ENCODE results near the gene IGFBP5.
A peak's percentile ranks its signal among the peaks of the same experiment; 100 is the strongest.

Gene IGFBP5

GRCh38 chr2:216687111-216687510, 8.2 kb downstream of the IGFBP5 start:
- no peak for DNase-seq (ENCODE audit: low read depth)
- no peak for TF ChIP-seq CTCF (IDR thresholded peaks at IDR 0.05; ENCODE audit: control insufficient read depth, insufficient read depth, low read depth, low read length, missing control alignments)
- H3K4me3 ChIP-seq (ENCODE audit: control insufficient read depth, low read depth, low read length) = no peak overlapping the region

DNA sequence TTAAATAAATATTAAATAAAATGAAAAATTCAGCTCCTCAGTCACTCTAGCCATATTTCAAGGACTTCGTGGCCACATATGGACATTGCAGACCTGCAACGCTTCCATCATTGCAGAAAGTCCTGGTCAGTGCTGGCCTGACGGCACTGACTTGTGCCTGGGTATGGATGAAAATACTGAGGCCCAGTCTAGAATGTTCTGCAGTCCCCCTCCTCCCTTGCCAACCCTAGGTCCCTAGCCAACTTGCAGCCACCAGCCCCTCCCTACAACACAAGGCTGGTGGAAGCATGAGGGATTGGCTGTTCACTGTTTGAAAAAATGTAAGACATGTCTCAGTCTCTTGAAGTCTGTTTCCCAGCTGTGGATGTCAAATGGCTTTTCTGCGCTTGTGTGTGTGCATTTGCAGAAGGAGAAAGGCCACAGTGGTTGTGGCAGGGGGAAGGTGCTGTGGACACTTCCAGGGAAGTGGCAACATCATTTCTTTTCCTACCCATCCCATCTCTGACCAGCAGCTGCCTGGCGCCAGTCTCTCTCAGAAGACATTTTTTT, 9.9 kb downstream of the IGFBP5 start:
- no peak for DNase-seq (ENCODE audit: low read depth)
- no peak overlapping the region for H3K4me3 ChIP-seq (ENCODE audit: control insufficient read depth, low read depth, low read length)
- TF ChIP-seq CTCF (IDR thresholded peaks at IDR 0.05; ENCODE audit: control insufficient read depth, insufficient read depth, low read depth, low read length, missing control alignments) = no peak

- peak; percentile 94 for DNase-seq (ENCODE audit: low read depth)
- H3K4me3 ChIP-seq (ENCODE audit: control insufficient read depth, low read depth, low read length) = no peak overlapping the region
- no peak for TF ChIP-seq CTCF (IDR thresholded peaks at IDR 0.05; ENCODE audit: control insufficient read depth, insufficient read depth, low read depth, low read length, missing control alignments)
These were observed 11.5 kb downstream of the IGFBP5 start for GRCh38 chr2:216683846-216684245.

DNA sequence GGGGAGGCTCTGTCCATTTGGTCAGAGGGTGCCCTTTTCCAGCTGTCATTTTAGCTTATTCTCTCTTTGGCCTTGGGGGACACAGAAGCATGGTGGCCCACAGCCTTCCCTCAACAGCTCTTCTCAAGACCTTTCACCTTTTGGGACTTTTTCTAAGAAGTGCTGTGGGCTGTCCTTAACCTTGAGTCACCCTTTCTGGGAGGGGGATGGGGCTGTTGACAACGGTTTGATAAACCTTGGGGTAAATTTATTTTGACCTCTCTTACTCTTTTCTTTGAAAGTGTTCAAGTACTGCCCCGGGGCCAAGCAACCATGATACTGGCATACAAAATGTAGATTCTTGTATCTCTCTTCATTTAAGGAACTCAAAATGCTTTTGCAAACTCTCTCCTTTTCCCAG, 13.7 kb downstream of the IGFBP5 start:
- no peak for TF ChIP-seq CTCF (IDR thresholded peaks at IDR 0.05; ENCODE audit: control insufficient read depth, insufficient read depth, low read depth, low read length, missing control alignments)
- H3K4me3 ChIP-seq (ENCODE audit: control insufficient read depth, low read depth, low read length) = no peak overlapping the region
- no peak for DNase-seq (ENCODE audit: low read depth)

GRCh38 chr2:216680951-216681629, 14.3 kb downstream of the IGFBP5 start:
- no peak for DNase-seq (ENCODE audit: low read depth)
- H3K4me3 ChIP-seq (ENCODE audit: control insufficient read depth, low read depth, low read length) = no peak overlapping the region
- TF ChIP-seq CTCF (IDR thresholded peaks at IDR 0.05; ENCODE audit: control insufficient read depth, insufficient read depth, low read depth, low read length, missing control alignments) = no peak

DNA sequence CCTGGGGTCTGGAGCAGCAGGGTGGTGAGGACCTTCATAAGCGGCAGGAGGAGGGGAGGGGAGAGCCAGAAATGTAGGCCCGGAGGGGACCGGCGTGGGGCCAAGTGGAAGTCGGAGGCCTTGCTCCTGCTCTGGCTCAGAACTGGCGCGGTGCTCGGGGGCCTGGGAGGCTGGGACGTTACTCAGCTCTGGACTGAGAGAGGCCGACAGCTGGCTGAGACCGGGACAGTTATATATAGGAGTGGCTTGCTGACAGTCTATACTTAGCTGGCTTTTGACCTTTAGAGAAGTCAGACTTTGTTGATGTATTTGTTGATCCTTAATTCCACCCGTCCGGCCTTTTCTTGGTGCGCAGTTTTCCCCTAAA, 15.7 kb downstream of the IGFBP5 start:
- no peak for TF ChIP-seq CTCF (IDR thresholded peaks at IDR 0.05; ENCODE audit: control insufficient read depth, insufficient read depth, low read depth, low read length, missing control alignments)
- DNase-seq (ENCODE audit: low read depth) = no peak
- no peak overlapping the region for H3K4me3 ChIP-seq (ENCODE audit: control insufficient read depth, low read depth, low read length)
